Cardiac ventricle fibroblast (primary cell): ENCODE results near the gene SLX4IP. TPM values are rescaled to one million over a fixed set of nuclear protein-coding genes. Genes with fewer than 3 reads are reported as not detected.

Experiments used
- total RNA-seq: library from RNA; depleted of rRNA; stranded (reverse); fragments of >200 nt; gene quantifications from 2 replicates; pipeline ENCODE4 v1.2.3, GENCODE V29; 2015

The SLX4IP gene
- total RNA-seq: 3.6 and 4.7 TPM in 2 replicates

DNA sequence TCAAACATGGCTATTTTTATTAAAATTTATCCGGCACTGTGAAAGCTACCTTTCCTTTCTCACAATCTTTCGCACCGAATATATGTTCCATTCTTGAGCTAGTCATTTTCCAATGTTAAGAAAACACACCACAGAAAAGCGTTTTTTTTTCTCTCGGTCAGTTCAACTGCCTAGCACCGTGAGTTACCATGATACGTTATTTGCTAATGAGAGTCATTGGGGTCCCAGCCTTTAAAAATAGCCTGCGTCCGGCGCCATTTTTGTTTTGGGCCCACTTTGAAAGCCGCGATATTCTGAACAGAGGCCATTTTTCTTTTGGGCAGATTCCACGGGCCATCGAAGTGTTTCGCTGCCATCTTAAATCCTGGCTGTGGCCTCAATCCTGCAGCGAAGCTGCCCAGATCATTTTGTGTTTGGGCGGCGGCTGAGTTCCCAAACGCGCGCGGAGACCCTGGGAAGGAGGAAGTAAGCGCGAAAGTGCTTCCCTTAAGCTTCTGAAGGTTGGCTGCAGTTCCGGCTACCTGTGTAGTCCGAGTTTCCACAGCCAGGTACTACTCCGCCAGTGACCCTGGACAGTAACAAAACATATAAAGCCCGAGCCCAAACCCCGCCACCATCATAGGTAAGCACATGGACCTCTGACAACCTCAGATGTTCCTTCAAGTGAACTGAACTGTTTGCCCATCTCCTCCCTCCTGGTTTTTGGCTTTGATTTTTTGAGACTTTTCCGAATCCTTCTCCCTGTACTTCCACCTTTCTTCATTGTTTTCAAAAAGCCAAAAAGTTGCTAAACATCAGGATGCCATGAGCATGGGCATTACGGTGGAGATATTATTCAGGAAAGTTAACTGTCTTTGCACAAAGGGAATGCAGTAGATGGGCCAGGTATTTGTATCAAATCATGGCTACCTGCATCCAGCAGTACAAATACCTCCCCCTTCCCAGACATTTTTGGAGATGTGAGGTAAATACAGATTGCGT, at the start of gene SLX4IP:
TSS of gene SLX4IP (plus strand) at position 474 of the 981 bp plus-strand sequence. CDS start 22,900 bp downstream, outside the sequence.

DNA sequence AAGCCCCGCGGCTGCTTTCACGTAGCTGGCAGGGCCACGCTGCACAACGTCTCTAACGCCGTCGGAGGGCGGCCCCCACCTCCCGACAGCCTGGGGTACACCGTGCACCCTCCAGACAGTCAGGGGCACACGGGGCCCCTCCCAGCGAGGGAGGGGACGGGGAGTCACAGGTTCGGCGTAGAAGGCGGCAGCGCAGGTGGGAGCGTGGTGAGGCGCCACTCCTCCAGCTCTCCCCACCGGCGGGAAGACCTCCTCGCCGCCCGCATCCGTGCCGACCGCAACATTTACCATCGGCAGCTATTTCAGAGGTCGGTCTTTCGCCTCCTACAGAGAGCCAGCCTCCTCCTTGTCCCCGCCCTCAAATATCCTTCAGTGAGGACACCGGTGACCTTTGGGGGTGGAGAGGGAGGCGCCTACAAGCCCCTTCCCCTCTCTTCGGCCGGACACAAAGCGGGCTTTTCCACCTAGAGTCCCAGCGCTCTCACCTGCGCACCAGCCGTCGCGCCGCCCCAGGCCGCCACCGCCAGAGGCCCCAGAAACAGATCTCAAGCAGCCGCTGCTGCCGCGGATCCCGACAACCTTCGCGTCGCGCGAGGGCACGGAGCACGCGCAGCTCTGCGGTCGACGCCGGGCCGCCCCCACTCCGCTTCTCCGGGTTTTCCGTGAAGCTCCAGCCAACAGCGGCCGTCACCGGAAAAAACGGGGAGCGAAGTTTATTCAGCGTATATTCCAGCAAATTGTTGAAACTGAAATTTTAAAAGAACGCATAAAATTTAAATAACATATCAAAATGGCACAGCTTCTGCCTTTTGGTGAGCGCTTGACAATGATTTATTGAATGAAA, 1.3 kb upstream of the SLX4IP start, which contains the start of gene MKKS:
TSS of gene MKKS (minus strand) at position 600 of the 844 bp plus-strand sequence. CDS start 20,708 bp downstream, outside the sequence.

DNA sequence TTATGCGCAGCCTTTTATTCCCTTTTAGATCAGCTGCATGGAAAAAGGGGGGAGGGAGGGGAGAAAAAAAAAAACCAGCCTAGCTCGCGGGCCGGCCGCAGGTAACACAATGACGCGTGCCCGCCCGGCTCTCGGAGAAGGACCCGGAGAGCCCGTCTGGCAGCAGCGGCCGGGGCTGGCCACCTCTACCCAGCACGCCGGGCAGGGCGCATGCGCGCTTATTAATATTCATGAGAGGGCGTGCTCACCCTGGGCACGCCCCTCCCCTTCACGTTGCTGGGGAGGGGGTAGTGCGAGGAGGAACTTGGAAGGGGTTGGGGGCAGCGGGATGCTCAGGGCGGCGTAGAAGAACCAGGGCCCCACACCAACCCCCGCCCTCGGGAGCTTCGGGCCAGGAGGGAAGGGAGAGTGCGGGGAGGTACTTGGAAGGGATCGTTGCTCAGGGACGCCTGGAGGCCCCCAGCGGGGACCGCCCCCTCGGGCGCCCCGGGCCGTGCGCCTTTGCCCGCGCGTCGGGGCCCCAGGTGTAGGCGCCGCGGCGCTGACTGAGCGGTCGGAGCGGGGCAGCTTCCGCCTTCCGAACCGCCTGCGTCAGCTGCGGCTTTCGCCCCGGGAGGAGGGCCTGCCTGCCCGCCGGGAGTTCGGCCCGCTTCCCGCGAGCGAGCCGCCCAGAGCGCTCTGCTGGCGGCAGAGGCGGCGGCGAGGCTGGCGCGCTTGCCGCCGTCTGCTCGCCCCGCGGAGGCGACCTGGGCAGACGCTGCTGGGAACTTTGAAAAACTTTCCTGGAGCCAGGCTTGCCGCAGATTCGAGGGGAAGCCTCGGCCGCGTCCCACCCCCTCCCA, 239.0 kb downstream of the SLX4IP start, which contains the start of gene JAG1:
TSS of gene JAG1 (minus strand) at position 158 of the 842 bp plus-strand sequence. CDS start 469 bp downstream, outside the sequence.

Other genes starting within 250 kb of the SLX4IP start
- gene SNAP25, start 216.5 kb upstream of the SLX4IP start, total RNA-seq: 0.31 and 0.49 TPM in 2 replicates
- gene MKKS, start 1.1 kb upstream of the SLX4IP start, total RNA-seq: 10.0 and 13.5 TPM in 2 replicates
- 36.3 and 36.5 TPM in 2 replicates for gene JAG1, start 238.7 kb downstream of the SLX4IP start, total RNA-seq